ENCODE measurements around the gene SRPX.

GRCh38 chrX:38236901-38237615, 16.4 kb upstream of the SRPX start:
- no peak for TF ChIP-seq POLR2A (IDR thresholded peaks at IDR 0.05; ENCODE audit: low read length)
- TF ChIP-seq GATA1 (IDR thresholded peaks at IDR 0.05; ENCODE audit: low read depth, low read length), result no peak
